Endothelial cell of umbilical vein (primary cell): Measurements from ENCODE around the gene NELFB. TPM values are rescaled to one million over a fixed set of nuclear protein-coding genes. Genes with fewer than 3 reads are reported as not detected.

Experiments used
- BruUV-seq: library from RNA; stranded (reverse); fragments of 400-500 nt; replicated peaks from 2 replicates; lab custom pipeline; 2021; lab: Mats Ljungman, UMichigan
- CTCF ChIA-PET: fragments of 300-600, 350-600 bp; sonication (Branson Sonifier 250); formaldehyde crosslinking; loops from one replicate; lab custom pipeline; 2021; ENCODE audit warnings: antibody characterized with exemption, inconsistent platforms; lab: Charles Lee
- POLR2A ChIA-PET: fragments of 300-600, 350-600 bp; sonication (Branson Sonifier 250); formaldehyde crosslinking; loops from one replicate; lab custom pipeline; 2021; ENCODE audit warnings: antibody characterized with exemption, inconsistent platforms; lab: Charles Lee
- DNase-seq: peaks from one replicate; pipeline ENCODE4 v3.0.0-alpha.2; 2011; ENCODE audit warnings: low read depth, low spot score
- FAIRE-seq: peaks from 2 replicates; lab custom pipeline; 2011; peaks lifted over from hg19 to GRCh38; lab: Jason Lieb, UNC
- H2AFZ ChIP-seq: 2 replicates; pipeline ENCODE4 v1.6.0; 2012; ENCODE audit warnings: low read depth, low read length, control low read depth, inconsistent platforms
- H3K27ac ChIP-seq: 2 replicates; pipeline ENCODE4 v1.5.1; 2011; ENCODE audit warnings: low read depth, mild to moderate bottlenecking, control low read depth, low read length, moderate library complexity; ENCODE audit not compliant: insufficient read depth
- H3K27me3 ChIP-seq, 2 experiments: 2 replicates each; pipeline versions ENCODE4 v1.6.0 to v1.6.1; 2011; ENCODE audit warnings: low read length in 2 of 2, mixed read lengths in 1 of 2; ENCODE audit not compliant: control insufficient read depth in 2 of 2, insufficient read depth in 2 of 2
- H3K36me3 ChIP-seq, 2 experiments: 2 replicates in 1 of 2; 3 replicates in 1 of 2; pipeline ENCODE4 v1.5.1; 2011; ENCODE audit warnings: low read length in 2 of 2, mild to moderate bottlenecking in 1 of 2, moderate library complexity in 1 of 2; ENCODE audit not compliant: control insufficient read depth in 2 of 2, insufficient read depth in 2 of 2; ENCODE audit errors: extremely low read depth in 1 of 2
- H3K4me1 ChIP-seq: 3 replicates; pipeline ENCODE4 v1.5.1; 2011; ENCODE audit warnings: mild to moderate bottlenecking, low read length; ENCODE audit not compliant: control insufficient read depth, insufficient read depth; ENCODE audit errors: extremely low read depth
- H3K4me2 ChIP-seq: 2 replicates; pipeline ENCODE4 v1.6.1; 2011; ENCODE audit warnings: low read length, control low read depth, mixed read lengths; ENCODE audit not compliant: insufficient read depth
- H3K4me3 ChIP-seq, 3 experiments: fragments of 200-600 bp in 1 of 3; sonication (generic), shearing (Covaris generic) in 1 of 3; replicated peaks in 1 of 3; 2 replicates each; pipeline ENCODE4 v1.5.1; 2011 to 2016; ENCODE audit warnings: control low read depth in 3 of 3, low read length in 3 of 3, mild to moderate bottlenecking in 2 of 3, inconsistent platforms in 1 of 3, low read depth in 1 of 3, moderate library complexity in 1 of 3; ENCODE audit not compliant: insufficient read depth in 1 of 3
- H3K79me2 ChIP-seq: 2 replicates; pipeline ENCODE4 v1.6.0; 2012; ENCODE audit warnings: low read length, inconsistent platforms; ENCODE audit not compliant: control insufficient read depth, insufficient read depth
- H3K9ac ChIP-seq: replicated peaks from 2 replicates; pipeline ENCODE3; 2011; ENCODE audit warnings: low read length, control low read depth; ENCODE audit not compliant: insufficient read depth; ENCODE audit errors: extremely low read depth
- H3K9me1 ChIP-seq: replicated peaks from 3 replicates; pipeline ENCODE4 v1.6.0; 2011; ENCODE audit warnings: mild to moderate bottlenecking, low read length; ENCODE audit not compliant: control insufficient read depth, insufficient read depth; ENCODE audit errors: extremely low read depth
- H3K9me3 ChIP-seq: replicated peaks from 2 replicates; pipeline ENCODE4 v1.5.1; 2012; ENCODE audit warnings: low read length, inconsistent platforms; ENCODE audit not compliant: control insufficient read depth, insufficient read depth
- H4K20me1 ChIP-seq: replicated peaks from 2 replicates; pipeline ENCODE3; 2011; ENCODE audit warnings: mild to moderate bottlenecking, low read length; ENCODE audit not compliant: control insufficient read depth, insufficient read depth; ENCODE audit errors: extremely low read depth
- CTCF ChIP-seq, 2 donors: IDR thresholded peaks; 1 replicate in 1 of 2; 2 replicates in 1 of 2; pipeline ENCODE4 v1.5.1; 2011; ENCODE audit warnings: low read length in 2 of 2, mild to moderate bottlenecking in 2 of 2, moderate library complexity in 2 of 2, control low read depth in 1 of 2, inconsistent platforms in 1 of 2, low read depth in 1 of 2; ENCODE audit not compliant: insufficient read depth in 1 of 2; ENCODE audit errors: extremely low read depth in 1 of 2
- EZH2 ChIP-seq: IDR thresholded peaks from 2 replicates; pipeline ENCODE4 v1.6.1; 2012; ENCODE audit warnings: borderline replicate concordance, low read depth, mild to moderate bottlenecking, moderate library complexity, low read length, inconsistent platforms; ENCODE audit not compliant: severe bottlenecking
- FOS ChIP-seq: IDR thresholded peaks from 2 replicates; pipeline ENCODE4 v1.6.1; 2011; ENCODE audit warnings: mild to moderate bottlenecking, low read length, moderate library complexity, borderline replicate concordance; ENCODE audit not compliant: insufficient read depth
- GATA2 ChIP-seq: IDR thresholded peaks from 2 replicates; pipeline ENCODE4 v1.7.0; 2011; ENCODE audit warnings: low read depth, mild to moderate bottlenecking, moderate library complexity, mixed read lengths, low read length; ENCODE audit not compliant: insufficient read length, insufficient read depth
- JUN ChIP-seq: IDR thresholded peaks from 2 replicates; pipeline ENCODE4 v1.6.1; 2011; ENCODE audit warnings: borderline replicate concordance, low read depth; ENCODE audit not compliant: insufficient read length, insufficient read depth
- MAX ChIP-seq: IDR thresholded peaks from 2 replicates; pipeline ENCODE4 v1.6.1; 2011; ENCODE audit not compliant: insufficient read depth, insufficient read length
- MYC ChIP-seq: IDR thresholded peaks from one replicate; pipeline ENCODE4 v1.6.1; 2011; ENCODE audit warnings: mild to moderate bottlenecking, low read depth, low read length
- POLR2A ChIP-seq: IDR thresholded peaks from 2 replicates; pipeline ENCODE4 v1.6.1; 2012; ENCODE audit warnings: low read depth, mild to moderate bottlenecking, control low read depth, low read length
- POLR2AphosphoS5 ChIP-seq: IDR thresholded peaks from 2 replicates; pipeline ENCODE4 v1.6.1; 2012; ENCODE audit warnings: low read depth, mild to moderate bottlenecking, control low read depth, low read length, moderate library complexity; ENCODE audit not compliant: insufficient read depth
- dilution Hi-C: fragments of 300-500 bp; cut with MboI; formaldehyde crosslinking; loops from one replicate; pipeline ENCODE4 v1.15.0; 2019; ENCODE audit warnings: low sequenced_read_pairs; ENCODE audit not compliant: extremely low pct_ligation_motif_present
- intact Hi-C: fragments of 100-400 bp; cut with micrococcal nuclease; formaldehyde crosslinking; loops from one replicate; pipeline ENCODE4 v1.10.0; 2022
- polyA plus RNA-seq, 4 experiments: library from polyadenylated mRNA; depleted of rRNA in 3 of 4; stranded (reverse) in 3 of 4; unstranded in 1 of 4; fragments of >200 nt; gene quantifications; 2 replicates each; pipeline versions ENCODE4 v1.2.1 to v1.2.3, GENCODE V29; 2011 to 2012; ENCODE audit warnings: missing spikeins in 1 of 4
- total RNA-seq: library from RNA; stranded (reverse); gene quantifications from 2 replicates; pipeline ENCODE4 v1.2.3, GENCODE V29; 2021

Gene NELFB
- total and polyA plus RNA-seq, 2 donors (not counting 3 experiments of a cell fraction or from before 2014, with no cell fraction given) = 62.3 to 76.1 TPM

GRCh38 chr9:137245450-137246421 is 9.4 kb upstream of the NELFB start:
- Histone ChIP-seq H3K36me3 (peaks cover 6 to 16% of the 10 kb centered on the region in 2 experiments), H3K4me3 (no peak overlapping the region), H3K79me2 (peaks cover 21% of the 10 kb centered on the region), H3K9me3 (no peaks in the 10 kb centered on the region), H3K27me3 (no peaks in the 10 kb centered on the region), H4K20me1 (no peaks in the 10 kb centered on the region), H2AFZ (no peak overlapping the region), H3K9ac (no peak overlapping the region), H3K4me2 (no peak overlapping the region), H3K4me1 (peaks cover 13% of the 10 kb centered on the region), H3K27ac (no peak overlapping the region), H3K9me1 (no peaks in the 10 kb centered on the region)
- POLR2A ChIA-PET = interaction anchor here (0.9 to 1.0 kb wide), 2 partner anchors 19 to 31 kb away, joined by 3 to 4 read pairs; no protein-coding TSS in a partner anchor
- no peak for DNase-seq
- BruUV-seq = no TSS peak
- dilution Hi-C loops (no loop called here), intact Hi-C loops (no loop called here)
- FAIRE-seq = no peak
- TF ChIP-seq JUN = no peak
- no peak for TF ChIP-seq MYC
- no peak for TF ChIP-seq GATA2
- TF ChIP-seq POLR2AphosphoS5 = no peak
- no peak for TF ChIP-seq CTCF (IDR thresholded peaks at IDR 0.05; ENCODE audit: extremely low read depth in 1 of 2, insufficient read depth in 1 of 2, low read depth in 1 of 2, low read length in 2 of 2)
- no peak for TF ChIP-seq EZH2
- TF ChIP-seq MAX = no peak
- no peak for TF ChIP-seq FOS
- TF ChIP-seq POLR2A = no peak
- CTCF ChIA-PET = interaction anchor here (1.3 to 2.7 kb wide), 3 partner anchors 8 to 13 kb away, joined by 3 to 15 read pairs (median 13); partner anchors contain the start of gene NELFB
